GM12892 (cell line): ENCODE results near the gene NEUROD1. TPM values are rescaled to one million over a fixed set of nuclear protein-coding genes. Genes with fewer than 3 reads are reported as not detected.
A peak's percentile ranks its signal among the peaks of the same experiment; 100 is the strongest.
"Not testable (repeated sequence)": the region's sequence is repeated elsewhere in the genome, so short reads cannot be mapped to it uniquely, and the experiment has no call there.

ENCODE experiments used
- DNase-seq: peaks from one replicate; pipeline ENCODE4 v3.0.0; 2011; ENCODE audit not compliant: insufficient read length
- FAIRE-seq: peaks from 2 replicates; lab custom pipeline; 2011; peaks lifted over from hg19 to GRCh38; lab: Jason Lieb, UNC
- POLR2A ChIP-seq: IDR thresholded peaks from 2 replicates; pipeline ENCODE4 v1.6.1; 2011; ENCODE audit warnings: low read depth, low read length, control low read depth
- POLR2AphosphoS5 ChIP-seq: IDR thresholded peaks from 2 replicates; pipeline ENCODE4 v1.6.1; 2011; ENCODE audit warnings: low read depth, low read length, control low read depth
- TAF1 ChIP-seq: IDR thresholded peaks from 2 replicates; pipeline ENCODE4 v1.6.1; 2011; ENCODE audit warnings: low read depth, mild to moderate bottlenecking, control low read depth, low read length, borderline replicate concordance
- polyA plus RNA-seq: library from polyadenylated mRNA; unstranded; fragments of >200 nt; gene quantifications from one replicate; pipeline ENCODE4 v1.2.1, GENCODE V29; 2012; ENCODE audit warnings: missing spikeins, inconsistent platforms; ENCODE audit not compliant: missing spikeins

The NEUROD1 gene
- polyA plus RNA-seq: not detected

- no peak for FAIRE-seq
- TF ChIP-seq TAF1: no peak
- no peak for TF ChIP-seq POLR2AphosphoS5
- TF ChIP-seq POLR2A: no peak
- DNase-seq: no peak
Measured at GRCh38 chr2:181680055-181680936, at the start of gene NEUROD1. TSS of gene NEUROD1 (minus strand) at chr2:181680517. CDS start at chr2:181678860, 1,657 bp downstream.

GRCh38 chr2:181725476-181725875 is 45.2 kb upstream of the NEUROD1 start:
- FAIRE-seq (no peak), DNase-seq (no peak)
- no peak for TF ChIP-seq POLR2A
- no peak for TF ChIP-seq TAF1
- TF ChIP-seq POLR2AphosphoS5: no peak

- DNase-seq (no peak), FAIRE-seq (no peak)
- no peak for TF ChIP-seq POLR2AphosphoS5
- TF ChIP-seq POLR2A: no peak
- no peak for TF ChIP-seq TAF1
Measured at GRCh38 chr2:181724662-181725061, 44.3 kb upstream of the NEUROD1 start.

- no peak for DNase-seq
- TF ChIP-seq POLR2A: no peak
- FAIRE-seq: no peak
Measured at GRCh38 chr2:181723731-181724130, 43.4 kb upstream of the NEUROD1 start.

- FAIRE-seq (peak; percentile 92), DNase-seq (no peak)
- no peak for TF ChIP-seq POLR2AphosphoS5
- TF ChIP-seq TAF1: no peak
- no peak for TF ChIP-seq POLR2A
Measured at GRCh38 chr2:181715033-181715630, 34.8 kb upstream of the NEUROD1 start.

GRCh38 chr2:181711051-181711450 is 30.7 kb upstream of the NEUROD1 start:
- not testable (repeated sequence) for FAIRE-seq, DNase-seq

GRCh38 chr2:181702519-181702918 is 22.2 kb upstream of the NEUROD1 start:
- DNase-seq, FAIRE-seq: not testable (repeated sequence)

- TF ChIP-seq TAF1 (no peak), POLR2A (no peak), POLR2AphosphoS5 (no peak)
- DNase-seq (no peak), FAIRE-seq (no peak)
Measured at GRCh38 chr2:181698223-181698622, 17.9 kb upstream of the NEUROD1 start.

- TF ChIP-seq TAF1: no peak
- TF ChIP-seq POLR2AphosphoS5: no peak
- no peak for FAIRE-seq
- no peak for DNase-seq
Measured at GRCh38 chr2:181697571-181697970, 17.3 kb upstream of the NEUROD1 start.

- no peak for FAIRE-seq
Measured at GRCh38 chr2:181697126-181697525, 16.8 kb upstream of the NEUROD1 start.

GRCh38 chr2:181694271-181694670 is 14.0 kb upstream of the NEUROD1 start:
- FAIRE-seq: no peak
- TF ChIP-seq POLR2A (no peak), TAF1 (no peak), POLR2AphosphoS5 (no peak)
- no peak for DNase-seq

More at GRCh38 chr2:181697126-181697525, 16.8 kb upstream of the NEUROD1 start:
- no peak for TF ChIP-seq TAF1
- TF ChIP-seq POLR2A: no peak
- no peak for TF ChIP-seq POLR2AphosphoS5
- DNase-seq: no peak

GRCh38 chr2:181690860-181691259 is 10.5 kb upstream of the NEUROD1 start:
- no peak for TF ChIP-seq POLR2AphosphoS5
- TF ChIP-seq TAF1: no peak
- TF ChIP-seq POLR2A: no peak
- DNase-seq (no peak), FAIRE-seq (no peak)
